GM12872 (cell line): ENCODE results near the gene DAP.

Experiments used
- CTCF ChIP-seq: IDR thresholded peaks from 3 replicates; pipeline ENCODE4 v1.5.1; 2011; ENCODE audit warnings: low read depth, mild to moderate bottlenecking, low read length, moderate library complexity; ENCODE audit not compliant: insufficient read depth

The DAP gene

GRCh38 chr5:10772901-10773585, 12.0 kb upstream of the DAP start:
- no peak for TF ChIP-seq CTCF

GRCh38 chr5:10768328-10768899, 7.4 kb upstream of the DAP start:
- TF ChIP-seq CTCF, result no peak

- TF ChIP-seq CTCF, result no peak
These were observed 1.9 kb upstream of the DAP start for GRCh38 chr5:10762776-10763500.

- no peak for TF ChIP-seq CTCF
These were observed 1.1 kb upstream of the DAP start for GRCh38 chr5:10761933-10762775.

GRCh38 chr5:10760921-10761184, 181 bp downstream of the DAP start:
- no peak for TF ChIP-seq CTCF

GRCh38 chr5:10760096-10760920, 726 bp downstream of the DAP start:
- no peak for TF ChIP-seq CTCF
